T-cell (primary cell): Measurements from ENCODE around the gene TYRO3. TPM values are rescaled to one million over a fixed set of nuclear protein-coding genes. Genes with fewer than 3 reads are reported as not detected.

ENCODE experiments used
- ATAC-seq, 4 experiments: fragments of 200-7000 bp in 3 of 4; fragments of 150-1000 bp in 1 of 4; cut with Tn5 transposase; replicated peaks in 1 of 4; 1 replicate in 3 of 4; 2 replicates in 1 of 4; pipeline ENCODE4 v1.10.0; 2021; ENCODE audit warnings: moderate library complexity in 3 of 4, mild to moderate bottlenecking in 2 of 4, moderate number of reproducible peaks in 1 of 4
- CTCF ChIA-PET, 2 donors: fragments of 300-600 bp; sonication (Branson Sonifier 250); formaldehyde crosslinking; loops; one replicate each; lab custom pipeline; 2022; ENCODE audit warnings: antibody characterized with exemption in 2 of 2; lab: Charles Lee
- POLR2A ChIA-PET, 2 donors: fragments of 300-600 bp; sonication (Branson Sonifier 250); formaldehyde crosslinking; loops; one replicate each; lab custom pipeline; 2022; ENCODE audit warnings: antibody characterized with exemption in 2 of 2; lab: Charles Lee
- DNase-seq, 35 experiments: peaks; one replicate each; pipeline versions ENCODE4 v3.0.0 to v3.0.0-alpha.2; 2013 to 2023
- H3K27ac ChIP-seq: one replicate; pipeline ENCODE4 v1.5.1; 2013; ENCODE audit warnings: low read length
- H3K27me3 ChIP-seq, 2 experiments: replicated peaks in 1 of 2; 1 replicate in 1 of 2; 2 replicates in 1 of 2; pipeline versions ENCODE4 v1.6.1 to v1.7.0; 2013; ENCODE audit warnings: low read length in 1 of 2, mixed read lengths in 1 of 2; ENCODE audit not compliant: control insufficient read depth in 2 of 2, insufficient read depth in 2 of 2; ENCODE audit errors: extremely low read depth in 1 of 2
- H3K36me3 ChIP-seq, 2 donors: 1 replicate in 1 of 2; 2 replicates in 1 of 2; pipeline versions ENCODE4 v1.6.1 to v1.7.0; 2013; ENCODE audit warnings: low read length in 1 of 2; ENCODE audit not compliant: control insufficient read depth in 2 of 2, insufficient read depth in 1 of 2; ENCODE audit errors: extremely low read depth in 1 of 2
- H3K4me1 ChIP-seq, 2 experiments: 1 replicate in 1 of 2; 2 replicates in 1 of 2; pipeline versions ENCODE4 v1.6.1 to v1.7.0; 2013; ENCODE audit warnings: low read length in 2 of 2, mixed read lengths in 1 of 2; ENCODE audit not compliant: insufficient read depth in 2 of 2, control insufficient read depth in 1 of 2; ENCODE audit errors: extremely low read depth in 1 of 2
- H3K4me3 ChIP-seq, 2 donors: 1 replicate in 1 of 2; 2 replicates in 1 of 2; pipeline versions ENCODE4 v1.5.1 to v1.7.0; 2013; ENCODE audit warnings: mild to moderate bottlenecking in 2 of 2, low read length in 1 of 2, moderate library complexity in 1 of 2; ENCODE audit not compliant: control insufficient read depth in 1 of 2; ENCODE audit errors: extremely low read depth in 1 of 2
- H3K9me3 ChIP-seq: 2 replicates; pipeline ENCODE4 v1.7.0; 2013
- H3K27ac Mint-ChIP-seq, 2 donors: one replicate each; pipeline ENCODE4 v1.8.0; 2020 to 2021; ENCODE audit warnings: mild to moderate bottlenecking in 2 of 2, mixed read lengths in 2 of 2
- H3K27me3 Mint-ChIP-seq, 2 donors: one replicate each; pipeline ENCODE4 v1.8.0; 2021 to 2022; ENCODE audit warnings: mixed read lengths in 2 of 2
- H3K36me3 Mint-ChIP-seq: one replicate; pipeline ENCODE4 v1.8.0; 2021; ENCODE audit warnings: mixed read lengths
- H3K4me1 Mint-ChIP-seq, 3 donors: one replicate each; pipeline ENCODE4 v1.8.0; 2020 to 2022; ENCODE audit warnings: mixed read lengths in 3 of 3, mild to moderate bottlenecking in 1 of 3
- H3K4me3 Mint-ChIP-seq, 3 donors: one replicate each; pipeline ENCODE4 v1.8.0; 2020 to 2022; ENCODE audit warnings: mild to moderate bottlenecking in 3 of 3, mixed read lengths in 3 of 3, moderate library complexity in 3 of 3
- H3K9me3 Mint-ChIP-seq, 3 donors: one replicate each; pipeline ENCODE4 v1.8.0; 2020 to 2022; ENCODE audit warnings: mixed read lengths in 3 of 3
- WGBS: methylation state at CpG from one replicate; pipeline ENCODE4 v1.1.5; 2013; ENCODE audit warnings: missing lambda C conversion rate; ENCODE audit not compliant: insufficient coverage; 5-methylcytosine and 5-hydroxymethylcytosine counted together
- total RNA-seq, 35 experiments: library from RNA in 6 of 35; stranded (reverse) in 6 of 35; fragments of 120-200 nt in 1 of 35; gene quantifications; one replicate each; pipeline versions ENCODE4 v1.2.1 to v1.2.4 and lab custom pipeline; 2013 to 2026

TYRO3 gene
- total RNA-seq, 5 donors from 2014 or later (not counting 1 experiment from before 2014, with no cell fraction given), result 0.62 to 1.5 (median 0.78) TPM; not detected in 1

DNA sequence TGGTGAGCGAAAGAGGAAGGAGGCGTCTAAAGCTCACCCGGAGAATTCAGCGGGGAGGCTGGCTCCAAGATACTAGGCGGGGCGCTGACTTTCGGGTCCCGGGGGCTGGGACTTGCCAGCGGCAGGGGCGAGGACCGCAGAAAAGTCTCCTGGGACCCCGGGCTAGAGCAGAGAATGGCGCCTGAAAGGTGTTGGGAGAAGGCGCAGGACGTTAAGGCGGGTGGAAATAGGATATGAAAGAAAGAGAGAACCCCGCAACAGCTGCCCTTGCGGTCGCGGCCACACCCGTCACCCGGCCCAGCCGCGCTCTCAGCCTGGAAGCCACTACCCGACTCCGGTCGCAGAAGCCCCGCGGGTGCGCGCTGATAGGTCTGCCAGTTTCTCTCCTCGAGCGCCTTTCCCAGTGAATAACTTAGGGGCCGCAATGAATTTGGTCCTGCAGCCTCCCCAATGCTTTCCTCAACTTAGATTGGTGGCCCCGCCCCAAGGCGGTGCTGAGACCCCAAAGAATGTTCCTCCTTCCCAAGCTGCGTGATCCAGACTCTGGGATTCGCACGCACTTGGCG is 46.0 kb upstream of the TYRO3 start:
- Histone ChIP-seq H3K27me3 (peaks cover 5 to 44% of the 10 kb centered on the region in 2 experiments), H3K36me3 (no peaks in the 10 kb centered on the region), H3K4me1 (peaks cover 11 to 34% of the 10 kb centered on the region in 2 experiments), H3K9me3 (no peaks in the 10 kb centered on the region), H3K27ac (peak overlapping the region; percentile 10), H3K4me3 (peak overlapping the region; percentile 51 to 75)
- Mint-ChIP-seq H3K27ac (peak overlapping the region in 1 of 2 donors; percentile 34), H3K9me3 (no peaks in the 10 kb centered on the region), H3K4me1 (peaks cover 24 to 34% (median 24%) of the 10 kb centered on the region in 3 donors), H3K36me3 (peaks cover 3% of the 10 kb centered on the region), H3K27me3 (peaks cover 14 to 26% of the 10 kb centered on the region in 2 donors), H3K4me3 (peak overlapping the region; percentile 72 to 80 (median 76))
- ChIA-PET CTCF (no interaction called here), POLR2A (interaction anchor here in 1 of 2 donors (0.6 kb wide), 1 partner anchor 691 kb away, joined by 3 read pairs; no protein-coding TSS in a partner anchor)
- DNase-seq (peak in 13 of 35 experiments; percentile 14 to 52 (median 27)), ATAC-seq (peak; percentile 39 to 55 (median 52))
- WGBS, result 3% methylated on average over 40 of the region's 40 CpGs

GRCh38 chr15:41513506-41514227 is 45.3 kb upstream of the TYRO3 start, which contains the start of gene LTK:
TSS of gene LTK (minus strand) at chr15:41513827. CDS start at chr15:41513709, 118 bp downstream.
- no peaks in the 10 kb centered on the region for H3K36me3 ChIP-seq
- H3K9me3 ChIP-seq, result no peaks in the 10 kb centered on the region
- Mint-ChIP-seq H3K4me3 (peak within 1 kb of the TSS; percentile 72 to 80 (median 76)), H3K9me3 (no peaks in the 10 kb centered on the region), H3K27ac (peak within 1 kb of the TSS; percentile 34 to 39), H3K4me1 (peaks cover 24 to 34% (median 24%) of the 10 kb centered on the region in 3 donors), H3K36me3 (peaks cover 3% of the 10 kb centered on the region), H3K27me3 (peaks cover 14 to 26% of the 10 kb centered on the region in 2 donors)
- ChIA-PET CTCF (no interaction called here), POLR2A (interaction anchor here in 1 of 2 donors (0.6 kb wide), 1 partner anchor 691 kb away, joined by 3 read pairs; no protein-coding TSS in a partner anchor)
- peak within 1 kb of the TSS; percentile 51 to 75 for H3K4me3 ChIP-seq
- H3K4me1 ChIP-seq, result peaks cover 11 to 34% of the 10 kb centered on the region in 2 experiments
- WGBS, result 20% methylated on average over 27 of the region's 33 CpGs
- DNase-seq (peak in 3 of 35 experiments; percentile 8 to 31 (median 14)), ATAC-seq (peak in 3 of 4 experiments; percentile 26 to 33 (median 32))
- H3K27ac ChIP-seq, result peak within 1 kb of the TSS; percentile 38
- H3K27me3 ChIP-seq, result peaks cover 5 to 42% of the 10 kb centered on the region in 2 experiments

- no peak overlapping the region for H3K27ac Mint-ChIP-seq
- ChIA-PET POLR2A (no interaction called here), CTCF (no interaction called here)
- ATAC-seq (no peak), DNase-seq (no peak)
- Histone ChIP-seq H3K4me3 (no peak overlapping the region), H3K27ac (no peak overlapping the region), H3K4me1 (peaks cover 6 to 16% of the 10 kb centered on the region in 2 experiments), H3K9me3 (no peaks in the 10 kb centered on the region), H3K36me3 (peaks cover 3 to 6% of the 10 kb centered on the region in 2 donors), H3K27me3 (peaks cover 0 to 11% of the 10 kb centered on the region in 2 experiments)
- H3K4me3 Mint-ChIP-seq, result no peak overlapping the region
- WGBS, result 92% methylated on average over 7 of the region's 8 CpGs
- H3K27me3 Mint-ChIP-seq, result peaks cover under 1 to 6% of the 10 kb centered on the region in 2 donors
- no peaks in the 10 kb centered on the region for H3K9me3 Mint-ChIP-seq
- H3K36me3 Mint-ChIP-seq, result peaks cover 8% of the 10 kb centered on the region
- peaks cover 13 to 21% (median 14%) of the 10 kb centered on the region in 3 donors for H3K4me1 Mint-ChIP-seq
Measured at GRCh38 chr15:41517895-41518449, 41.0 kb upstream of the TYRO3 start.

GRCh38 chr15:41520636-41521035 is 38.4 kb upstream of the TYRO3 start:
- peaks cover 5 to 10% of the 10 kb centered on the region in 2 donors for H3K36me3 ChIP-seq
- no peak for ATAC-seq
- H3K27me3 ChIP-seq, result no peaks in the 10 kb centered on the region
- Mint-ChIP-seq H3K4me3 (no peak overlapping the region), H3K36me3 (peaks cover 11% of the 10 kb centered on the region), H3K9me3 (no peaks in the 10 kb centered on the region), H3K27me3 (no peaks in the 10 kb centered on the region), H3K27ac (no peak overlapping the region), H3K4me1 (no peaks in the 10 kb centered on the region)
- H3K4me1 ChIP-seq, result no peaks in the 10 kb centered on the region
- CTCF ChIA-PET, result interaction anchor here in 1 of 2 donors (0.6 kb wide), 1 partner anchor 256 kb away, joined by 3 read pairs; no protein-coding TSS in a partner anchor
- POLR2A ChIA-PET, result no interaction called here
- H3K4me3 ChIP-seq, result no peak overlapping the region
- no peaks in the 10 kb centered on the region for H3K9me3 ChIP-seq
- no peak for DNase-seq
- H3K27ac ChIP-seq, result no peak overlapping the region
- WGBS, result 99% methylated on average over 13 of the region's 17 CpGs

GRCh38 chr15:41521614-41522013 is 37.4 kb upstream of the TYRO3 start:
- no peak for DNase-seq
- no peak overlapping the region for H3K27ac Mint-ChIP-seq
- H3K36me3 ChIP-seq, result peaks cover 5 to 18% of the 10 kb centered on the region in 2 donors

GRCh38 chr15:41523097-41523496 is 35.9 kb upstream of the TYRO3 start:
- no peak overlapping the region for H3K4me3 Mint-ChIP-seq
- no peak overlapping the region for H3K4me3 ChIP-seq
- no peaks in the 10 kb centered on the region for H3K27me3 Mint-ChIP-seq
- ChIA-PET CTCF (no interaction called here), POLR2A (no interaction called here)
- no peaks in the 10 kb centered on the region for H3K9me3 Mint-ChIP-seq
- peaks cover 16 to 32% of the 10 kb centered on the region in 2 donors for H3K36me3 ChIP-seq
- DNase-seq (no peak), ATAC-seq (no peak)
- peaks cover 23% of the 10 kb centered on the region for H3K36me3 Mint-ChIP-seq
- H3K27ac Mint-ChIP-seq, result no peak overlapping the region
- H3K27ac ChIP-seq, result no peak overlapping the region
- H3K4me1 ChIP-seq, result no peaks in the 10 kb centered on the region
- no peaks in the 10 kb centered on the region for H3K27me3 ChIP-seq
- H3K4me1 Mint-ChIP-seq, result no peaks in the 10 kb centered on the region
- WGBS, result 100% methylated on average over 4 of the region's 5 CpGs
- no peaks in the 10 kb centered on the region for H3K9me3 ChIP-seq

More at GRCh38 chr15:41521614-41522013, 37.4 kb upstream of the TYRO3 start:
- Histone ChIP-seq H3K4me3 (no peak overlapping the region), H3K27ac (no peak overlapping the region), H3K4me1 (no peaks in the 10 kb centered on the region), H3K9me3 (no peaks in the 10 kb centered on the region), H3K27me3 (no peaks in the 10 kb centered on the region)
- POLR2A ChIA-PET, result no interaction called here
- H3K4me3 Mint-ChIP-seq, result no peak overlapping the region
- H3K27me3 Mint-ChIP-seq, result no peaks in the 10 kb centered on the region
- peaks cover 17% of the 10 kb centered on the region for H3K36me3 Mint-ChIP-seq
- 93% methylated on average over 6 of the region's 9 CpGs for WGBS
- H3K4me1 Mint-ChIP-seq, result no peaks in the 10 kb centered on the region
- ATAC-seq, result no peak
- CTCF ChIA-PET, result no interaction called here
- no peaks in the 10 kb centered on the region for H3K9me3 Mint-ChIP-seq
